Small intestine (tissue), 7 donors: ENCODE data around the gene PBRM1. TPM values are rescaled to one million over a fixed set of nuclear protein-coding genes. Genes with fewer than 3 reads are reported as not detected.

Experiments used
- DNase-seq, 2 donors: peaks; one replicate each; pipeline versions ENCODE4 v3.0.0 to v3.0.0-alpha.2; 2013
- FAIRE-seq: peaks from 2 replicates; lab custom pipeline; 2012; peaks lifted over from hg19 to GRCh38; lab: Jason Lieb, UNC
- H3K27ac ChIP-seq, 3 donors: one replicate each; pipeline ENCODE4 v1.5.1; 2013; ENCODE audit warnings: low read length in 2 of 3, mild to moderate bottlenecking in 2 of 3, control low read depth in 1 of 3, inconsistent platforms in 1 of 3, low read depth in 1 of 3, moderate library complexity in 1 of 3
- H3K27me3 ChIP-seq, 3 donors: one replicate each; pipeline ENCODE4 v1.6.1; 2013; ENCODE audit warnings: low read length in 3 of 3, inconsistent platforms in 1 of 3; ENCODE audit not compliant: control insufficient read depth in 3 of 3, insufficient read depth in 3 of 3
- H3K36me3 ChIP-seq, 3 donors: one replicate each; pipeline ENCODE4 v1.6.1; 2013; ENCODE audit warnings: low read length in 3 of 3, inconsistent platforms in 1 of 3, low read depth in 1 of 3, mild to moderate bottlenecking in 1 of 3, moderate library complexity in 1 of 3; ENCODE audit not compliant: control insufficient read depth in 3 of 3, insufficient read depth in 2 of 3
- H3K4me1 ChIP-seq, 3 donors: one replicate each; pipeline ENCODE4 v1.6.1; 2013; ENCODE audit warnings: low read length in 2 of 3, inconsistent platforms in 1 of 3, low read depth in 1 of 3, mild to moderate bottlenecking in 1 of 3, moderate library complexity in 1 of 3; ENCODE audit not compliant: control insufficient read depth in 3 of 3, insufficient read depth in 2 of 3
- H3K4me3 ChIP-seq, 3 donors: one replicate each; pipeline ENCODE4 v1.5.1; 2013; ENCODE audit warnings: low read length in 3 of 3, control low read depth in 1 of 3, inconsistent platforms in 1 of 3, low read depth in 1 of 3, mild to moderate bottlenecking in 1 of 3, moderate library complexity in 1 of 3
- H3K9me3 ChIP-seq, 2 donors: one replicate each; pipeline ENCODE4 v1.6.1; 2013; ENCODE audit warnings: low read depth in 1 of 2, low read length in 1 of 2; ENCODE audit not compliant: control insufficient read depth in 2 of 2, insufficient read depth in 1 of 2
- WGBS, 3 donors: extraction: QIAGEN DNeasy Blood & Tissue Kit; methylation state at CpG; one replicate each; pipeline ENCODE4 v1.1.7; 2013; 5-methylcytosine and 5-hydroxymethylcytosine counted together
- polyA plus RNA-seq, 4 donors: library from polyadenylated mRNA; stranded (reverse) in 3 of 4; unstranded in 1 of 4; fragments of 200-250 nt in 3 of 4; fragments of 120-200 nt in 1 of 4; gene quantifications; one replicate each; pipeline versions ENCODE4 v1.2.1 to v1.2.3, GENCODE V29; 2013
- donor health status: healthy with polysubstance abuse.
- donor health status: control.
- donor health status: control.
- donor health status: Bipolar disorder and iron deficiency.
- donor health status: healthy.

Gene PBRM1
- polyA plus RNA-seq, 4 donors = 6.7 to 36.2 (median 12.3) TPM

- peaks cover 13 to 46% (median 30%) of the 10 kb centered on the region in 3 donors for H3K36me3 ChIP-seq
- peaks cover 0 to 4% (median 0%) of the 10 kb centered on the region in 3 donors for H3K4me1 ChIP-seq
- H3K9me3 ChIP-seq = no peaks in the 10 kb centered on the region
- DNase-seq = no peak
- H3K27ac ChIP-seq = no peak overlapping the region
- FAIRE-seq = no peak
- H3K4me3 ChIP-seq = no peak overlapping the region
- no peaks in the 10 kb centered on the region for H3K27me3 ChIP-seq
- WGBS, 3 donors = 84 to 90% (median 85%) methylated on average over 3 of the region's 3 CpGs
Measured at GRCh38 chr3:52552089-52552488, 133.6 kb downstream of the PBRM1 start.

GRCh38 chr3:52551118-52551517, 134.6 kb downstream of the PBRM1 start:
- no peak overlapping the region for H3K27ac ChIP-seq
- no peak for DNase-seq

GRCh38 chr3:52547143-52547542, 138.6 kb downstream of the PBRM1 start:
- DNase-seq = no peak
- FAIRE-seq = no peak
- no peaks in the 10 kb centered on the region for H3K9me3 ChIP-seq
- H3K4me3 ChIP-seq = no peak overlapping the region
- peaks cover 4 to 42% (median 17%) of the 10 kb centered on the region in 3 donors for H3K36me3 ChIP-seq
- no peak overlapping the region for H3K27ac ChIP-seq
- no peaks in the 10 kb centered on the region for H3K4me1 ChIP-seq
- WGBS, 3 donors = 80 to 84% (median 80%) methylated on average over 2 of the region's 2 CpGs
- no peaks in the 10 kb centered on the region for H3K27me3 ChIP-seq

More at GRCh38 chr3:52551118-52551517, 134.6 kb downstream of the PBRM1 start:
- peaks cover 13 to 46% (median 28%) of the 10 kb centered on the region in 3 donors for H3K36me3 ChIP-seq
- no peaks in the 10 kb centered on the region for H3K27me3 ChIP-seq
- no peaks in the 10 kb centered on the region for H3K9me3 ChIP-seq
- no peak for FAIRE-seq
- no peak overlapping the region for H3K4me3 ChIP-seq
- no peaks in the 10 kb centered on the region for H3K4me1 ChIP-seq

GRCh38 chr3:52546111-52546901, 139.4 kb downstream of the PBRM1 start:
- Histone ChIP-seq H3K9me3 (no peaks in the 10 kb centered on the region), H3K27me3 (no peaks in the 10 kb centered on the region), H3K27ac (no peak overlapping the region), H3K4me3 (no peak overlapping the region), H3K36me3 (peaks cover 2 to 40% (median 13%) of the 10 kb centered on the region in 3 donors), H3K4me1 (no peaks in the 10 kb centered on the region)
- FAIRE-seq (no peak), DNase-seq (no peak)
- 60 to 79% (median 70%) methylated on average over 3 of the region's 3 CpGs for WGBS, 3 donors

GRCh38 chr3:52544937-52545336, 140.8 kb downstream of the PBRM1 start:
- Histone ChIP-seq H3K4me1 (no peaks in the 10 kb centered on the region), H3K27me3 (no peaks in the 10 kb centered on the region), H3K4me3 (no peak overlapping the region), H3K36me3 (peaks cover 2 to 31% (median 8%) of the 10 kb centered on the region in 3 donors), H3K27ac (no peak overlapping the region), H3K9me3 (no peaks in the 10 kb centered on the region)
- FAIRE-seq (no peak), DNase-seq (no peak)
- 91 to 96% (median 93%) methylated on average over 4 of the region's 4 CpGs for WGBS, 3 donors

- Histone ChIP-seq H3K4me3 (no peak overlapping the region), H3K9me3 (no peaks in the 10 kb centered on the region), H3K36me3 (peaks cover 0 to 19% (median 2%) of the 10 kb centered on the region in 3 donors), H3K27me3 (no peaks in the 10 kb centered on the region), H3K4me1 (peaks cover 0 to 13% (median 5%) of the 10 kb centered on the region in 3 donors), H3K27ac (no peak overlapping the region)
- WGBS, 3 donors = 81 to 88% (median 84%) methylated on average over 2 of the region's 2 CpGs
- DNase-seq (no peak), FAIRE-seq (no peak)
Measured at GRCh38 chr3:52541050-52541449, 144.7 kb downstream of the PBRM1 start.

GRCh38 chr3:52539010-52539653, 146.6 kb downstream of the PBRM1 start:
- Histone ChIP-seq H3K27ac (no peak overlapping the region), H3K36me3 (peaks cover 0 to 10% (median 0%) of the 10 kb centered on the region in 3 donors), H3K9me3 (no peaks in the 10 kb centered on the region), H3K4me1 (peaks cover 5 to 13% (median 13%) of the 10 kb centered on the region in 3 donors), H3K27me3 (no peaks in the 10 kb centered on the region), H3K4me3 (no peak overlapping the region)
- DNase-seq (no peak), FAIRE-seq (no peak)
- WGBS, 3 donors = 83 to 92% (median 89%) methylated on average over 5 of the region's 5 CpGs

GRCh38 chr3:52537726-52538421, 147.8 kb downstream of the PBRM1 start:
- Histone ChIP-seq H3K27ac (peak overlapping the region in 2 of 3 donors; percentile 21 to 87), H3K27me3 (no peaks in the 10 kb centered on the region), H3K4me3 (peak overlapping the region in 2 of 3 donors; percentile 68 to 88), H3K36me3 (peaks cover 0 to 6% (median 0%) of the 10 kb centered on the region in 3 donors), H3K9me3 (no peaks in the 10 kb centered on the region), H3K4me1 (peaks cover 5 to 13% (median 13%) of the 10 kb centered on the region in 3 donors)
- DNase-seq (no peak), FAIRE-seq (no peak)
- 67 to 77% (median 74%) methylated on average over 7 of the region's 7 CpGs for WGBS, 3 donors
